Lung (tissue), 12 donors: ENCODE results near the gene MED16. TPM values are rescaled to one million over a fixed set of nuclear protein-coding genes. Genes with fewer than 3 reads are reported as not detected.

Experiments
- ATAC-seq: fragments of 200-7000 bp; cut with Tn5 transposase; one replicate; pipeline ENCODE4 v1.9.1; 2020; ENCODE audit warnings: moderate number of reproducible peaks; ENCODE audit not compliant: insufficient read depth, low FRiP score
- DNase-seq, 3 donors: peaks; one replicate each; pipeline ENCODE4 v3.0.0-alpha.2; 2013 to 2017
- H3K27ac ChIP-seq, 2 donors: one replicate each; pipeline ENCODE4 v1.5.1; 2013; ENCODE audit warnings: mild to moderate bottlenecking in 2 of 2, moderate library complexity in 2 of 2, control low read depth in 1 of 2, inconsistent platforms in 1 of 2, low read depth in 1 of 2, low read length in 1 of 2
- H3K27me3 ChIP-seq, 3 donors: one replicate each; pipeline ENCODE4 v1.5.1; 2013; ENCODE audit warnings: low read length in 2 of 3; ENCODE audit not compliant: control insufficient read depth in 3 of 3, insufficient read depth in 3 of 3
- H3K36me3 ChIP-seq, 4 donors: one replicate each; pipeline ENCODE4 v1.5.1; 2013; ENCODE audit warnings: low read length in 4 of 4, mild to moderate bottlenecking in 1 of 4, moderate library complexity in 1 of 4; ENCODE audit not compliant: control insufficient read depth in 4 of 4, insufficient read depth in 4 of 4
- H3K4me1 ChIP-seq, 5 donors: one replicate each; pipeline ENCODE4 v1.5.1; 2013; ENCODE audit warnings: low read length in 5 of 5, mild to moderate bottlenecking in 2 of 5, moderate library complexity in 1 of 5; ENCODE audit not compliant: control insufficient read depth in 5 of 5, insufficient read depth in 5 of 5
- H3K4me3 ChIP-seq: one replicate; pipeline ENCODE4 v1.5.1; 2013; ENCODE audit warnings: mild to moderate bottlenecking, control low read depth, moderate library complexity
- H3K9ac ChIP-seq, 2 donors: one replicate each; pipeline ENCODE4 v1.5.1; 2013; ENCODE audit warnings: low read length in 2 of 2, control low read depth in 1 of 2; ENCODE audit not compliant: insufficient read depth in 1 of 2
- H3K9me3 ChIP-seq, 4 donors: one replicate each; pipeline ENCODE4 v1.5.1; 2013; ENCODE audit warnings: low read length in 3 of 4, mild to moderate bottlenecking in 1 of 4, moderate library complexity in 1 of 4; ENCODE audit not compliant: control insufficient read depth in 4 of 4, insufficient read depth in 3 of 4
- WGBS, 2 donors: extraction: QIAGEN DNeasy Blood & Tissue Kit; methylation state at CpG; one replicate each; pipeline ENCODE4 v1.1.7; 2013; 5-methylcytosine and 5-hydroxymethylcytosine counted together
- polyA plus RNA-seq, 2 donors: library from polyadenylated mRNA; stranded (reverse); fragments of 200-250 nt; gene quantifications; one replicate each; pipeline ENCODE4 v1.2.1, GENCODE V29; 2013
- total RNA-seq, 2 donors: library from RNA; depleted of rRNA in 1 of 2; stranded (reverse); fragments of >200 nt in 1 of 2; gene quantifications; one replicate each; pipeline ENCODE4 v1.2.1, GENCODE V29; 2014 to 2021
- TF ChIP-seq, protein P1 (sequence below): IDR thresholded peaks from 2 replicates; pipeline ENCODE4 v1.5.1; 2012; ENCODE audit warnings: mild to moderate bottlenecking; ENCODE audit errors: control extremely low read depth, extremely low read depth
- donor health status: control.
- donor health status: control.
- donor health status: Bipolar disorder and iron deficiency.
- donor health status: healthy.
- donor health status: DM: yes; HTN: yes; CAD: no.

Gene MED16
- total and polyA plus RNA-seq, 4 donors, result 38.7 to 72.3 (median 52.3) TPM

DNA sequence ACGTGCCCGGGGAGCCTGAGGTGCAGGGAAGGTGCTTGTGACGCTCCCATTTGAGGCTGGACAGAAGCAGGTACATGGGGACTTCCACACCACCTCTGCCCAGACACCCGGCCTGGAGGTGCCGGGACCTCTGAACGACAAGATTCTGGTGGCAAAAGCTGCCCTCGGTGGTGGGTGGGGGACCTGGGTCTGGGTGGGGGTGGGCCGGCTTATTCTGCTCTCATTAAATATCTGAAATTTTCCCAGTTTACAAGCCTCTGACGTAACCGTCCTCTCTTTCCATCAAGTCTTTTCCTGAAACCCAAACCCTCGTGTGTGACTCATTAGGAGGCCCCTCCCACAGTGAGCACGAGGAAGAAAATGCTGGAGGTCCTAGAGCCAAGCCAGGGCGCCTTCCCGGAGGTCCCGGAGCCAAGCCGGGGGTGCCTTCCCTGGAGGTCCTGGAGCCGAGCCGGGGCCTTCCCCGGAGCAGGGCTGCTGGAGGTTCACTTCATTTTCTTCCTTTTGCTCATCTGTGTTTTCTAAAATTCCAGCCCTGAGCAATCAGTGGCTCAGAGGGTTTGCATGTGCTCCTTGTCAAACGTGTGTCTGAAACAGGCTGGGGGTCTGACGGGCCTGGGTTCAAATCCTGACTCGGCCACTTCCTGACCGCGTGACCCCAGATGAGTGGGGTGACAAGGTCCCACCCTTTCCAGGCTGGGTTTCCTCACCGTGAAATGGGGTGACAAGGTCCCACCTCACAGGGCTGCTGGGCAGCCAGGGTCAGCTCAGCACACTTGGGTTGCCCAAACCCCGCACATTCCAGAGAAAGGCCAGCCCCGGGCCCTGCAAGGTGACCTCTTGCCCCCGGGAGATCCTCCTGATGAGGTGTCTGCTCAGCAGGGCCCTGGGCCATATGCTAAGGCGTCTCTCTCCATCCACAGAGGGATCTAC lies 23.5 kb downstream of the MED16 start:
- 75 to 78% methylated on average over 29 of the region's 29 CpGs for WGBS, 2 donors
- H3K27ac ChIP-seq, result peak overlapping the region in 1 of 2 donors; percentile 68
- TF ChIP-seq, protein P1, sequence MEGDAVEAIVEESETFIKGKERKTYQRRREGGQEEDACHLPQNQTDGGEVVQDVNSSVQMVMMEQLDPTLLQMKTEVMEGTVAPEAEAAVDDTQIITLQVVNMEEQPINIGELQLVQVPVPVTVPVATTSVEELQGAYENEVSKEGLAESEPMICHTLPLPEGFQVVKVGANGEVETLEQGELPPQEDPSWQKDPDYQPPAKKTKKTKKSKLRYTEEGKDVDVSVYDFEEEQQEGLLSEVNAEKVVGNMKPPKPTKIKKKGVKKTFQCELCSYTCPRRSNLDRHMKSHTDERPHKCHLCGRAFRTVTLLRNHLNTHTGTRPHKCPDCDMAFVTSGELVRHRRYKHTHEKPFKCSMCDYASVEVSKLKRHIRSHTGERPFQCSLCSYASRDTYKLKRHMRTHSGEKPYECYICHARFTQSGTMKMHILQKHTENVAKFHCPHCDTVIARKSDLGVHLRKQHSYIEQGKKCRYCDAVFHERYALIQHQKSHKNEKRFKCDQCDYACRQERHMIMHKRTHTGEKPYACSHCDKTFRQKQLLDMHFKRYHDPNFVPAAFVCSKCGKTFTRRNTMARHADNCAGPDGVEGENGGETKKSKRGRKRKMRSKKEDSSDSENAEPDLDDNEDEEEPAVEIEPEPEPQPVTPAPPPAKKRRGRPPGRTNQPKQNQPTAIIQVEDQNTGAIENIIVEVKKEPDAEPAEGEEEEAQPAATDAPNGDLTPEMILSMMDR, result no peak

DNA sequence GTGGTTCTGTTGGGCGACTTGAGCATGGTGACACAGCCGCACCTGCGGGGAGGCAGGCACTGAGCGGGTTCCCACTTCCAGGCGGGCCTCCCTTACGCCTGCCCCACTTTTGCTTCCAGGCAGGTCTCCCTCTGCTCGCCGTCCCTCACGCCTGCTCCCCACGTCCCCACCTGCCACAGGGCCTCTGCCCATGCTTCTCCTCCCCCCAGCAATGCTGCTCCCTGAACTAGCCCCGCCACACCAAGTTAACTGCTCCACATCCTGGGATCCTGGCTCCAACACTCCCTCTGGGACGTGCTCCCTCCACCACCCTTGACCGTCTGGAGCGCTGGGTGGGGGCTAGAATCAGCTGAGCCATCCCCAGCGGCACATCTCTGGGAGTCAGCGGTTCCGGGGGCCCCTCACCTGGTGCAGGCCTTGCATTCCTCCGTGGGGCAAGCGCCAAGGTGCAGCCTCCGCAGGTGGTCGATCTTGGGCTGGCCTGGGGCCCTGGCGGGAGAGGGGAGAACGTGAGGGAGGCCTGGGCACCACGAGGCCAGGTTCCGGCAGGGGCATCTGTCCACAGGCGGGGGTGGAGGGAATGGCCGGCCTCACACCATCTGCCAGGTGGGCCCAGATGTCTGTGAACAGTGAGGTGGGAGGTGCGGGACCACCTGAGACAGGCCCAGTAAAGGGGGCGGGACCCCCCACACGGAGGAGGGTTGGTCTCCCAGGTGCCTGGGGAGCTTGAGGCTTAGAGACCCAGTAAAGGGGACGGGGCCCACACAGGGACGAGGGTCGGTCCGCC lies 24.3 kb downstream of the MED16 start:
- TF ChIP-seq, protein P1, result no peak
- peak overlapping the region in 1 of 2 donors; percentile 55 for H3K9ac ChIP-seq
- peaks cover 0 to 20% (median 12%) of the 10 kb centered on the region in 5 donors for H3K4me1 ChIP-seq
- WGBS, 2 donors, result 93 to 94% methylated on average over 33 to 34 of the region's 34 CpGs
- no peak overlapping the region for H3K4me3 ChIP-seq
- peak overlapping the region in 1 of 2 donors; percentile 68 for H3K27ac ChIP-seq
- ATAC-seq (no peak), DNase-seq (no peak)
- no peaks in the 10 kb centered on the region for H3K27me3 ChIP-seq
- no peaks in the 10 kb centered on the region for H3K9me3 ChIP-seq
- peaks cover 0 to 36% (median 14%) of the 10 kb centered on the region in 4 donors for H3K36me3 ChIP-seq

More for the DNA sequence above, 23.5 kb downstream of the MED16 start:
- no peaks in the 10 kb centered on the region for H3K9me3 ChIP-seq
- ATAC-seq (peak; percentile 36), DNase-seq (peak; percentile 82 to 91 (median 89))
- no peak overlapping the region for H3K4me3 ChIP-seq
- peaks cover 0 to 41% (median 16%) of the 10 kb centered on the region in 4 donors for H3K36me3 ChIP-seq
- no peaks in the 10 kb centered on the region for H3K27me3 ChIP-seq
- H3K4me1 ChIP-seq, result peaks cover 0 to 20% (median 12%) of the 10 kb centered on the region in 5 donors
- peak overlapping the region in 1 of 2 donors; percentile 55 for H3K9ac ChIP-seq

DNA sequence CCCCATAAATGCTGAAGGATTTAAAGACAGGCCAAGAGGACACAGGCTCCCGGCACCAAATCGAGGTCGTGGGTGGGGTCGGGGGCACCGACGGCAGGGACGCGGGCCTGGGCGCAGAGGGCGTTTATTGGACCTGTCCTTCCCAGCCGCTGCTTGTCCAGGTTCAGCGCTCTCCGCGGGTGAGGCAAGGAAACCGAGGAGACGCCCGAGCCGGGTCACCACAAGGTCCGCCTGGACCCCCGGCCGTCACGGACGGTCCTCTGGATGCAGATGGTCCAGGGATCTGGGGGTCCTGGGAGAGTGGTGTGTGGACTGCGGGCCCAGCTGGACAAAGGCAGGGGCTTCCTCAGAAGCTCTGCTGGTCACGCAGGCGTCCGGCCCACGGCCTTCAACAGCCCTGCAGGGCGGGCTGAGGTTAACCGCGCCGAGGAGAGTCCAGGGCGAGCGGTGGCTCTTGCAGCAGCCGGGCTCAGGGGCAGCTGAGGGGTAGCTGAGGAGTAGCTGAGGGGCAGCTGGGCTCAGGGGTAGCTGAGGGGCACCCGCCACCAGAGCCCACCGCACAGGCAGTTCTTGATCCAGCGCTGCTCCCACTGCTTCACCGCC lies 25.0 kb downstream of the MED16 start:
- TF ChIP-seq, protein P1, result no peak
- WGBS, 2 donors, result 96 to 98% methylated on average over 38 to 39 of the region's 39 CpGs
- DNase-seq (no peak), ATAC-seq (no peak)
- Histone ChIP-seq H3K36me3 (peaks cover 0 to 33% (median 13%) of the 10 kb centered on the region in 4 donors), H3K4me3 (no peak overlapping the region), H3K27me3 (peaks cover 0 to 2% (median 0%) of the 10 kb centered on the region in 3 donors), H3K27ac (no peak overlapping the region), H3K4me1 (peaks cover 0 to 20% (median 12%) of the 10 kb centered on the region in 5 donors), H3K9ac (no peak overlapping the region), H3K9me3 (no peaks in the 10 kb centered on the region)
